Lower leg skin (tissue), 4 donors: ENCODE results near the gene AFTPH. TPM values are rescaled to one million over a fixed set of nuclear protein-coding genes. Genes with fewer than 3 reads are reported as not detected.

Experiments used
- DNase-seq, 2 donors: peaks; one replicate each; pipeline ENCODE4 v3.0.0-alpha.2; 2019; ENCODE audit warnings: low spot score in 2 of 2
- H3K4me3 ChIP-seq: fragments of 200-600 bp; sonication (generic); 2 replicates; pipeline ENCODE4 v1.5.1; 2017; ENCODE audit warnings: mild to moderate bottlenecking, low read depth; ENCODE audit not compliant: poor library complexity, severe bottlenecking
- CTCF ChIP-seq, 3 donors: fragments of 450-650 bp; IDR thresholded peaks; one replicate each; pipeline ENCODE4 v1.5.1; 2016; ENCODE audit warnings: antibody characterized with exemption in 3 of 3, mild to moderate bottlenecking in 3 of 3, moderate library complexity in 2 of 3
- POLR2A ChIP-seq, 2 donors: fragments of 450-650 bp; IDR thresholded peaks; one replicate each; pipeline ENCODE4 v1.6.1; 2016 to 2017; ENCODE audit warnings: antibody characterized with exemption in 2 of 2, mild to moderate bottlenecking in 1 of 2, moderate library complexity in 1 of 2
- WGBS, 2 donors: methylation state at CpG; one replicate each; pipeline ENCODE4 v1.1.5; 2018; 5-methylcytosine and 5-hydroxymethylcytosine counted together
- intact Hi-C: fragments of 100-400 bp; cut with DNase I; formaldehyde crosslinking; loops from one replicate; pipeline ENCODE4 v1.15.0; 2023; ENCODE audit warnings: low total_unique reads
- total RNA-seq, 4 donors: library from RNA; depleted of rRNA; stranded (reverse); fragments of >200 nt; gene quantifications; one replicate each; pipeline ENCODE4 v1.1.0, GENCODE V29; 2016

AFTPH gene
- total RNA-seq, 4 donors from 2014 or later, result 46.4 to 53.8 (median 49.6) TPM

- DNase-seq, result no peak
- intact Hi-C loops, result no loop called here
- no peak overlapping the region for H3K4me3 ChIP-seq
- TF ChIP-seq POLR2A (IDR thresholded peaks at IDR 0.05) (no peak), CTCF (IDR thresholded peaks at IDR 0.05) (no peak)
- WGBS, 2 donors, result 68 to 79% methylated on average over 4 of the region's 4 CpGs
Observed at GRCh38 chr2:64502860-64503259, 21.3 kb upstream of the AFTPH start.

DNA sequence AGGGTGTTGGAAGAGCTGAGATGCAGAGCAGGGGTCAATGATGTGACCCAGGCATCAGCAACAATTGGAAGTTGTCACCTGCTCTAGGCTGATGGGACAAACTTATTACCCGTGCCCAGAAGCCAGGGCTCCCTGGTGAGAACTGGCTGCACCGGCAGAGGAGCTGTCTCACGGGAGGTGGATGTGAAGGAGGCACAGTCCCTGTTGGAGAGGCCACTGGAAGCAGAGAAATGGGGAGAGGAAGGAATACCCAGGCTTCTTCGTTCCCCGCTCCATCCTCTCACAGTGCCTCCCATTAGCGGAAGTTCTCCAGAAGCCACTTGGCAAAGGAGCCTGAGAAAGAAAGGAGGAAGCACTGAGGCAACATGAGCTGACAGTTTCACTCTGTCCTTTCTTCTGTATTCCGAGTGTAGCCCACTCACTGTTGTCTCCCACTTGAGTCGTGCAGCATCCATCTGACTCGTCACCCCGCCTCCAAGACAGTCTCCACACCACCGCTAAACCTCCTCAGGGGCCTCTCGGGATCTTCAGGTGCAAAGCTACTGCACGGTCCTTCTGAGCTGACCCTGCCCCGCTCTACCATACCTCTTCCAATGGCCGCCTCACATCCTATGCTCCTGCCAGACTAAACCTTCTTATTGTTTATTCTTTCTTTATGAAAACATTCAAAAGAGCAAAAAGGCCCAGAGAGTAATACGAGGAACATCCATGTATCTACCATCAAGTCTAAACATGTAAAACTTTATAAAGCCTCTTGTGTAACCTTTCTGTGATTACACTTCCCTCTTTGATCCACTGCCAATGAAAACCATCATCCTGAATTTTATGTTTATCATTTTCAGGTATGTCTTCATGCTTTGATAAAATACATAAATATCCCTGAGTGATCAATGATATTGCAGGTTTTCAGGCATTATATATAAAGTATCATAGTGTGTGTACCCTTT lies 19.1 kb upstream of the AFTPH start:
- intact Hi-C loops, result no loop called here
- WGBS, 2 donors, result 73 to 77% methylated on average over 16 of the region's 16 CpGs
- TF ChIP-seq CTCF (IDR thresholded peaks at IDR 0.05) (no peak), POLR2A (IDR thresholded peaks at IDR 0.05) (no peak)
- DNase-seq, result no peak
- H3K4me3 ChIP-seq, result no peak overlapping the region

- no peak for TF ChIP-seq POLR2A (IDR thresholded peaks at IDR 0.05)
- TF ChIP-seq CTCF (IDR thresholded peaks at IDR 0.05), result no peak
- H3K4me3 ChIP-seq, result no peak overlapping the region
- intact Hi-C loops, result loop anchor here (1.0 kb wide), 1 partner anchor 32 kb away; no protein-coding TSS in a partner anchor
- WGBS, 2 donors, result 88 to 92% methylated on average over 2 of the region's 2 CpGs
- no peak for DNase-seq
Observed at GRCh38 chr2:64506686-64507085, 17.4 kb upstream of the AFTPH start.

DNA sequence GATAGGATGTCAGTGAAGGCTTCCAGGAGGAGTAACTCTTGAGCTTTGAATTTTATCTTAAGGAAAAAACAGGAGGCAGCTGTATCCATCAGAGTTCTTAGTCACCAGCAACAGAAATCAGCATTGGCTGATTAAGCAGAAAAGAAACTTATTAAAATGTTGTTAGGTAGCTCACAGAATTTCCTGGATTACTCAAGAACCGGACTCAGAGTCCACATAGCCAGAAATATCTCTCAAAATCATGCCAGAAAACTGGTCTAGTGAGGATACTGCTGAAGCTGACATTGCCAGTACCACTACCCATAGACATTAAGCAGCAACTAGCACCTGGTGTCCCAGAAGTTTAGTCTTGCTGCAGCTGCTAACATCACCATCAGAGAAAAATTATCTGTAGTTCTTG lies 10.1 kb upstream of the AFTPH start:
- DNase-seq, result no peak
- TF ChIP-seq POLR2A (IDR thresholded peaks at IDR 0.05) (no peak), CTCF (IDR thresholded peaks at IDR 0.05) (no peak)
- H3K4me3 ChIP-seq, result no peak overlapping the region
- WGBS, 2 donors, result 5 to 23% methylated on average over 1 of the region's 1 CpG
- intact Hi-C loops, result no loop called here

DNA sequence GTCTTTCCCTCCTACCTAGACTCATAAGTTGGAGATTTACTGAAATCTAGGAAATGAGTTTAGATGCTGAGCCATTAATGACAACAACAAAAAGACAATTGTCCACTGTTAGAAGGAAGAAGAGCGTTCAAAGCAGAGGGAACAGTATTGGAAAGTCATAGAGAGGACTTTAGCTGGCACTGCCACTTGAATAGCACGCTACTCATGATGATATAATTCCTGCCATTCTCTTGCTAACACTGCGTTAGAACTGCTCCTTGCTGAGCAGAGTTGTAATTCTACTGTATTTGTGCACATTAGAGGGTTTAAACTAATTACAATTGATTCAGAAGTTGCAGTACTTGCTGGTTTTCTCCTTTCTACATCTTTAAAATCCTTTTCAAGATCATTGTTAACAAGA lies 9.0 kb upstream of the AFTPH start:
- 74 to 77% methylated on average over 3 of the region's 3 CpGs for WGBS, 2 donors
- no peak for DNase-seq
- no peak for TF ChIP-seq POLR2A (IDR thresholded peaks at IDR 0.05)
- TF ChIP-seq CTCF (IDR thresholded peaks at IDR 0.05), result no peak
- H3K4me3 ChIP-seq, result no peak overlapping the region
- intact Hi-C loops, result no loop called here
